NCI-H345 (cell line): ENCODE data around the gene TRPC4AP.
"Not testable (repeated sequence)": the region's sequence is repeated elsewhere in the genome, so short reads cannot be mapped to it uniquely, and the experiment has no call there.

ENCODE experiments used
- DNase-seq: peaks from one replicate; lab custom pipeline; 2025; lab: John Stamatoyannopoulos, UW

The TRPC4AP gene

DNA sequence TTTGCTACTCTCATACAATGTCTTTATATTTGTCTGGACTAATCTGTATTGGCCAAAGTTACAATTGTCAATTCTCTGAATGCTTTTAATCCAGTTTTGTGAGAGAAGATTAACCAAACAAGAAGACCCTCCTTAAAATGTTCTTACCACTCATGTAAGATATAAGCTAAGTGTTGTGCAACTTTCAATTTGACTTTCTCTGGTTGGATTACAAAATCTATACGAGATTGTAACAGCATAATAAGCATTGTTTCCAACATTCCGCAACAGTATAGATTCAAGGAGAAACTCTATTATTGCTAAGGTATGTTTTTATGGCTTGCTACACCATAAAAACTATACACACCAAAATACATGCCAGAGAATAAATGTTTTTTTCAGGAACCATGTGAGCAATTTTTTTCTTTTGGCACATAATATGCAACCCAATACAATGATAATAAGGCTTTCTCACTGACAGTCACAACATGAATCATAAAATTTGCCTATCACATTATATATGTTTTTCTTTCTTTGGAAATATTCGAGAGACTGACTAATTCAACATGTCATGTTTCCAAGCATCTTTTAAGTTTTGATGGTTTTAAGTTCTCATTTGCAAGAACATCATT, 12.2 kb upstream of the TRPC4AP start:
- no peak for DNase-seq

- DNase-seq: no peak
These were observed 9.0 kb upstream of the TRPC4AP start for GRCh38 chr20:35101620-35102019.

- no peak for DNase-seq
These were observed 769 bp upstream of the TRPC4AP start for GRCh38 chr20:35093267-35093884.

DNA sequence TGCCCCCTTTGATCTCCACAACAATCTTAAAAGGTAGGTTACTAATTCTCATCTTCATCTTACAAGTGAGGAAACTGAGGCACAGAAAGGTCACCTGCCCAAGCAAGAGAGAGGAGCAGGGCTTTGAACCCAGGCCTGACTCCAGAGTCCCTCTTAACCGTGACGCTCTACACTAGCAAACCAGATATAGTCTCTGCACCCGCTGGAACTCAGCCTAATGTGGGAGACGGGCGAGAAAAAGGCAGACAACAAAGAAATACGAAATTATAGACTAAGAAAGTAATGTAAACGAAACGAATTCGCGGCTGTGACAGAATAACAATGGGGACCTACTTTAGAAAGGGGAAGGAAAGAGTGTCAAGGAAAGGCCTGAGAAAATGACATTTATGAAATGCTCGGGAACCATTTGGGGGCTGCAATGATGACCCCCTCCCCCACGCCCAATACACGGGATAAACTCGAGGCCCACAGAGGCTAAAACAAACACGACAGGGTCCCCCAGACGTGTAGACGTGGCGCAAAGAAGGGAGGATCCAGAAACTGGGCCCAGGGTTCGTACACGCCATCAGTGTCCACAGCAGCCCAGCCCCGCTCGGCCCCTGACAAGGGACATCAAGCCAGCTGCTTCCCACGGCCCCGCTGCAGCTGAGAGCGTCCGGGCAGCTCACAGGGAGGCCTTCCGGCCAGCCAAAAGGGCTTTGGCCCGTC, 637 bp downstream of the TRPC4AP start:
- peak; percentile 23 for DNase-seq

DNA sequence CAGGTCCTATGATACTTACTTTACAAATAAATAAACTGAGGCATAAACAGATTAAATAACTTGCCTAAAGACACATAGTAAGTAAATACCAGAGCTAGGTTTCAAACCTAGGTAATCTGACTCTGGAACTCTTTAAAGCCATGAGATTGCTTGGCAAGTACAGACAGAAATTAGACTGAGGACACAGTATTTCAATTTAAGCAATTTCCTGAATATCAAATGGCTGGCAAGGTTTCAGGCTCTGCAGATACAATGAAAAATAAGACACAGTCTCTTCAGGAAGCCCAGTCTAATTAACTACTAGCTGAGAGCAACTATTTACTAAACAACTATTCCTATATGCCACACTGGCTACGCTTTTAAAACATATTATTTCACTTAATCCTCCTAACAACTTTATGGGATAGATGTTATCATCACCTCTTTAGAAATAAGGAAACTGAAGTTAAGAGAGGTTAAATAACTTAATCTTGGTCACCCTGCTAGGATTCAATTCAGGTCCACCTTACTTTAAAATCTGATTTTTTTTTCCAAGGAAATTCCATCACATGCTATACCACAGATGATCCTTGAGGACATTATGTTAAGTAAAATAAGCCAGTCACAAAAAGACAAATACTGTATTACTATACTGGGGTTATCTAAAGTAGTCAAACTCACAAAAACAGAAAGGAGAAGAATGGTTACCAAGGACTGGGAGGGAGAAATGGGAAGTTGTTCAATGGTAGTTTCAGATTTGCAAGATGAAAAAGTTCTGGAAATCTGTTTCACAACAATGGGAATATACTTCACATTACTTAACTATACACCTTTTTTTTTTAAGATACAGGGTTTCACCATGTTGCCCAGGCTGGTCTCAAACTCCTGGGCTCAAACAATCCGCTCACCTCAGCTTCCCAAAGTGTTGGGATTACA, 4.1 kb downstream of the TRPC4AP start:
- DNase-seq: no peak

DNA sequence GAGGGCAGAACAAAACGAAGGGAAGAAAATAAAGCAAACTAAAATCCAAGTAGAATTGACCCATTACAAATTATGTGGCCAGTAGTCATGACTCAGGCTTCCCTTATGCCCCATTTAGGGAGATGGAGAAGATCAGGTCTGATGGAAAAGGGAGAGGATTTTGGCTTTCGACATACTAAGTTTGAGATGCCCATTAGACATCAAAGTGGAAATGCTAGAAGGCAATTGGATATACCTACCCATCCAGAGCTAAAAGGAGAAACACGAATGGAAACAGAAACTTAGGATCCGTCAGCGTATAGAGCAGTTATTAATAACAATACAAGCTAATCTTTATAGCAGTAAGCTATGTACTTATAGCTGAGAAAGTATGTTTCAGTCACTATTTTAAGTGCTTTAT, 4.8 kb downstream of the TRPC4AP start:
- no peak for DNase-seq

DNA sequence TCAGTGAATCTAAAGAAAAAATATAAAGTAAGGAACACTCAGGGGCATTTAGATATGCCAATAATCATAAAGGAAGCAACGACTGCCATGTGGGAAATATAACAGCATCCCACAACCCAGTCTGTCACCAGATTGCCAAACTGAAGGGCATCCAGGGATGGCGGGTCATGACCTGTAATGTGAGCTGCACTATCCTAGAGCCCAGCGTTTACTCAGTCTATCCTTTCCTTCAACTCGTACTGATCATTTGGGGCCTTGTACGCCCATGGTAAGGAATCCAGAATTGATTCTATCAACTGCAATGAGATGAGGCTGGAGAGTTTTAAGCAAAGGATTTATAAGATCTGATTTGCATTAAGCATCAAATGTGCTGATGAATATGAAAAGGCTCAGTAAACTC, 5.3 kb downstream of the TRPC4AP start:
- DNase-seq: no peak

DNA sequence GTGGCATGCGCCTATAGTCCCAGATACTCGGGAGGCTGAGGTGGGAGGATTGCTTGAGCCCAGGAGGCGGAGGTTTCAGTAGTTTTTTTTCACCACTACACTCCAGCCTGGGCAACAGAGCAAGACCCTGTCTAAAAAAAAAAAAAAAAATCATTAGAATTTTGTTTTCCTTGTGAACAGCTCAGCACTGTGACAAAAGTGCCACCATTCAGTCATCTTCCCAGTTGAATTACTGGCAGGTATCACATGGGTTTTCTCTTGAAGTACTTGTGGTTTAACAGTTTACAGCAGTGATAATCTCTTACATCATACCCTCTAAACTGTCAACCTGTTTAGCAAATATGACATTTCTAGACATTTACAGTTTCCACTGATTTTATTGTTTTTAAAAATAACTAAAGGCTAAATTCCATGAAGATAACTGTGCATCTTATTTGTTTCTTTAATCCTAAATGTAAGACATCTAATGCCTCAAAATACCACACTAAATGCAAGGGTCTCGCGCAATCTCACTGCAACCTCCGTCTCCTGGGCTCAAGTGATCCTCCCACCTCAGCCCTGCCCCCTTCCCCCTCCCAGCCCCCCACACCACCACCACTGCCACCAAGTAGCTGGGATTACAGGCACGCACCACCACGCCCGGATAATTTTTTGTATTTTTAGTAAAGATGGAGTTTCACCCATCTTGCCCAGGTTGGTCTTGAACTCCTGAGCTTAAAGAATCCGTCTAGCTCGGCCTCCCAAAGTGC, 7.0 kb downstream of the TRPC4AP start:
- no peak for DNase-seq

DNA sequence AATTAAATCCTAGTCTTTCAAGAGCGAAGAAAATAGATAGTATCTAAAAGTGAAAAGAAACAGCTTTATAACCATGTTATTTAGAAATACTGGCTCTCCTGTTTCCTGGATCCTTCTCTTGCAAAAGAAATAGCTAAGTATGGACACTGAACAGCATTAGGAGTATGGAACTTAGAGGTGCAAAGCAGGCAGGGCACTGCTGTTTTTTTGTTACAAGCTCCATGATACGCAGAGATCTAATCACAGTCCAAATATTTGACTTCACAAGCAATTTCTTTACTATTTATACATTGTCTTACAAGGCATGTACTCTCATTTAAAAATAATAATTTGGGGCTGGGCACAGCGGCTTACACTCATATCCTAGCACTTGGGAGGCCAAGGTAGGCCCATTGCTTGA, 7.6 kb downstream of the TRPC4AP start:
- no peak for DNase-seq

- not testable (repeated sequence) for DNase-seq
These were observed 12.3 kb downstream of the TRPC4AP start for GRCh38 chr20:35080348-35080642.

DNA sequence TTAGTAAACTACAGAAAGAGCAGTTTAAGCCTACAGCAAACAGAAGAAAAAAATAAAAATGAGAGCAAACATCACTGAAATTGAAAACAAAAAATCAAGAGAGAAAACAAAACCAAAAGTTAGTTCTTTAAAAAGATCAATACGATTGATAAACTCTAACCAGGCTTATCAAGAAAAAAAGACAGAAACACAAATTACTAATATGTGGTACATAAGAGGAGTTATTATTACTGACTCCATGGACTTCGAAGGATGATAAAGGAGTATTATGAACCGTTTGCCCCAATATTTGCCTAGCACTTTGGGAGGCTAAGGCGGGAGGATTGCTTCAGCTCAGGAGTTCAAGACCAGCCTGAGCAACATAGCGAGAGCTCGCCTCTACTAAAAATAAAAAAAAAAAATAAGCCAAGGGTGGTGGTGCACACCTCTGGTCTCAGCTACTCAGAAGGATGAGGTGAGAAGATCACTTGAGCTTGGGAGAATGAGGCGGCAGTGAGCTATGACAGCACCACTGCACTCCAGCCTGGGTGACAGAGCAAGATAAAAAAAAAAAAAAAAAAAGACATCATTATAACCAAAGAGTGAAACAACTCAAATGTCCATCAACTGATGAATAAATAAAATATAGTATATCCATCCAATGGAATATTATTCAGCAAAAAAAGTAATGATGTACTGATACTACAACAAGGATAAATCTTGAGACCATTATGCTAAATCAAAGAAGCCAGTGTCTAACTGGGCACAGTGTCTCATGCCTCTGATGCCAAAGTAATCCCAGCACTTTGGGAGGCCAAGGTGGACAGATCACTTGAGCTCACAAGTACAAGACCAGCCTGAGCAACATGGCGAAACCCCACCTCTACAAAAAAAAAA, 12.9 kb downstream of the TRPC4AP start:
- no peak for DNase-seq

DNA sequence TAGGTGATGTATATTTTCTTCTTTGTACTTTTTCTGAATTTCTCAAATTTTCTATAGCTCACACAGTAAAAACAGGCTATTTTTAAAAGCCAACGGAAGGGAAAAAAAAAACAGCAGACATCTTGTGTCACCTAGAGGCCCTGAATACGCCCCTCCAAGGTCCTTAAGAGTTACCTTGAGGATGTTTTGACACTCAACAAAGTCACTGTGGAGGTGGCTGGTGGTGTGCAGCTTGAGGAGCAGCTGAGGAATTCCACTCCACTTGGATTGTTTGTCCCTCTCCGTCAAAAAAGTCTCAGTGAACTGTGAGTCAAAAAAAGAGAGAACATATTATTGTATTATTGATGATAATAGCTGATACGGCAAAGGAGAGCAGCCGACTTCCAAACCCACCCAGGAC, 14.7 kb downstream of the TRPC4AP start:
- DNase-seq: no peak

- DNase-seq: no peak
These were observed 15.3 kb downstream of the TRPC4AP start for GRCh38 chr20:35077341-35077740.

DNA sequence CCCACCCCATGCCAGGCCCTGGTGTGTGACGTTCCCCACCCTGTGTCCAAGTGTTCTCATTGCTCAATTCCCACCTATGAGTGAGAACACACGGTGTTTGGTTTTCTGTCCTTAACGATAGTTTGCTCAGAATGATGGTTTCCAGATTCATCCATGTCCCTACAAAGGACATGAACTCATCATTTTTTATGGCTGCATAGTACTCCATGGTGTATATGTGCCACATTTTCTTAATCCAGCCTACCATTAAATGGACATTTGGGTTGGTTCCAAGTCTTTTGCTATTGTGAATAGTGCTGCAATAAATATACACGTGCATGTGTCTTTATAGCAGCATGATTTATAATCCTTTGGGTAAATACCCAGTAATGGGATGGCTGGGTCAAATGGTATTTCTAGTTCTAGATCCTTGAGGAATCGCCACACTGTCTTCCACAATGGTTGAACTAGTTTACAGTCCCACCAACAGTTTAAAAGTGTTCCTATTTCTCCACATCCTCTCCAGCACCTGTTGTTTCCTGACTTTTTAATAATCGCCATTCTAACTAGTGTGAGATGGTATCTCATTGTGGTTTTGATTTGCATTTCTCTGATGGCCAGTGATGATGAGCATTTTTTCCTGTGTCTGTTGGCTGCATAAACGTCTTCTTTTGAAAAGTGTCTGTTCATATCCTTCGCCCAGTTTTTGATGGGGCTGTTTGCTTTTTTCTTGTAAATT, 21.0 kb downstream of the TRPC4AP start:
- DNase-seq: not testable (repeated sequence)

GRCh38 chr20:35066194-35066593, 26.4 kb downstream of the TRPC4AP start:
- no peak for DNase-seq

GRCh38 chr20:35065181-35065580, 27.4 kb downstream of the TRPC4AP start:
- no peak for DNase-seq

- DNase-seq: no peak
These were observed 29.4 kb downstream of the TRPC4AP start for GRCh38 chr20:35063168-35063567.

DNA sequence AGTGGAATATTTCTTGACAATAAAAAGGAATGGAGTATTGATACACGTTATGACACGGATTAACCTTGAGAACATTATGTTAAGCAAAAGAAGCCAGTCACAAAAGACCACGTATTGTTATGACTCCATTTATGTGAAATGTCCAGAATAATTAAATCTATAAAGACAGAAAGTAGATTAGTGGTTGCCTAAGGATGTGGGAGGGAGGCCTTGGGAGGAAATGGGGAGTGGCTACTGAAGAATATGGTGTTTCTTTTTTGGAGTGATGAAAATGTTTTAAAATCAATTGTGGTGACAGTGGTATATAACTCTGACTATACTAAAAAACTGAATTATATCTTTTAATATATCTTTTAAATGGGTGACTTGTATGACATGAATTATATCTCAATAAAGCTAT, 30.1 kb downstream of the TRPC4AP start:
- no peak for DNase-seq

DNA sequence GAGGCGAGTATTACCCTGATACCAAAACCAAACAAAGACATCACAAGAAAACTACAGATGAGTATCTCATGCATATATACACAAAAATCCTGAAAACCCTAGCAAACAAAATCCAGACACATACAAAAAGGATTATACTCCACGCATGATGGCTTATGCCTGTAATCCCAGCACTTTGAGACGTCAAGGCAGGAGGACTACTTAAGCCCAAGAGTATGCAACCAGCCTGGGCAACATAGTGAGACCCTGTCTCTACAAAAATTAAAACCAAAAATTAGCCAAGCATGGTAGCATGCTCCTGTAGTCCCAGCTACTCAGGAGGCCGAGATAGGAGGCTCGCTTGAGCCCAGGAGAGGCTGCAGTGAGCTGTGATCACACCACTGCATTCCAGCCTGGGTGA, 32.4 kb downstream of the TRPC4AP start:
- no peak for DNase-seq

GRCh38 chr20:35059612-35060011, 33.0 kb downstream of the TRPC4AP start:
- no peak for DNase-seq
